Colonic mucosa (tissue), 4 donors: ENCODE measurements around the gene RBFOX2. TPM values are rescaled to one million over a fixed set of nuclear protein-coding genes. Genes with fewer than 3 reads are reported as not detected.
"Not testable (repeated sequence)": the region's sequence is repeated elsewhere in the genome, so short reads cannot be mapped to it uniquely, and the experiment has no call there.

Experiments
- DNase-seq: peaks from one replicate; pipeline ENCODE4 v3.0.0-alpha.2; 2020
- H3K27ac ChIP-seq: fragments of 200-600 bp; one replicate; pipeline ENCODE4 v1.8.0; 2021
- H3K27me3 ChIP-seq: fragments of 200-600 bp; one replicate; pipeline ENCODE4 v1.8.0; 2021
- H3K36me3 ChIP-seq: fragments of 200-600 bp; one replicate; pipeline ENCODE4 v1.8.0; 2021
- H3K4me1 ChIP-seq: fragments of 200-600 bp; one replicate; pipeline ENCODE4 v1.8.0; 2021; ENCODE audit warnings: mild to moderate bottlenecking
- H3K4me3 ChIP-seq: fragments of 200-600 bp; one replicate; pipeline ENCODE4 v1.8.0; 2021
- H3K9ac ChIP-seq, 2 donors: one replicate each; pipeline ENCODE4 v1.7.0; 2013; ENCODE audit warnings: control low read depth in 2 of 2, low read depth in 2 of 2, low read length in 2 of 2
- H3K9me3 ChIP-seq: fragments of 200-600 bp; one replicate; pipeline ENCODE4 v1.8.0; 2021
- intact Hi-C: fragments of 100-400 bp; cut with DNase I; formaldehyde crosslinking; loops from one replicate; pipeline ENCODE4 v1.14.1; 2022
- total RNA-seq, 2 donors: library from RNA; stranded (reverse); fragmentation: NEBNext Ultra II Directional in 1 of 2; extraction: Animal tissue kit (Norgen Biotek cat#: 25700) in 1 of 2; gene quantifications; one replicate each; pipeline ENCODE4 v1.2.1, GENCODE V29; 2021
- TF ChIP-seq, protein P1 (sequence below): fragments of 200-600 bp; IDR thresholded peaks from one replicate; pipeline ENCODE4 v1.8.0; 2022; ENCODE audit warnings: antibody characterized with exemption, mild to moderate bottlenecking
- donor health status: healthy.
- donor health status: DM: no; HTN: no; CAD: no.
- donor health status: DM: no; HTN: no; CAD: no.

The RBFOX2 gene
- total RNA-seq, 2 donors from 2014 or later: 44.4 to 60.2 TPM

DNA sequence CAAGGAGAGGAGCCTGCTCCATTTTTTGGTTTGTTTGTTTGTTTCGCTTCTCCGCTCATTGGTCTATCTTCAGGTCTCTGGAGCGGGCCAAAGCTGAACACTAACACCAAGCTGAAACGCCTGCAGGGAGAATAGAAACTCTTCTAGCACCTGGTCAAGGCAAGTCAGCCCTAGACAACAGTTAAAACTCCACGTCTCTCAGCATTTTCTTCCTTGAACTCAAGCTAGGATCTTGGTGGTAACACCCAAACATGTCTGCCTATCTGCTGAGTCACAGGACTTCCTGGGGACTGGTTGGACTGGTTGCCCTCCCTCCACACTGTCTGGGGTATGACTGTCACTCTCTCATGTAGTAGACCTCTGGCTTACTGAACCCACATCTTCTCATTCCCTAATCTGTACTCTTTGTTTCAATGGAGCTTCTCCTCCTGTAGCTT, 23.9 kb upstream of the RBFOX2 start:
- Histone ChIP-seq H3K4me1 (no peaks in the 10 kb centered on the region), H3K27me3 (no peaks in the 10 kb centered on the region), H3K4me3 (no peak overlapping the region), H3K9me3 (no peaks in the 10 kb centered on the region), H3K27ac (no peak overlapping the region), H3K9ac (no peak overlapping the region), H3K36me3 (no peaks in the 10 kb centered on the region)
- TF ChIP-seq, protein P1, sequence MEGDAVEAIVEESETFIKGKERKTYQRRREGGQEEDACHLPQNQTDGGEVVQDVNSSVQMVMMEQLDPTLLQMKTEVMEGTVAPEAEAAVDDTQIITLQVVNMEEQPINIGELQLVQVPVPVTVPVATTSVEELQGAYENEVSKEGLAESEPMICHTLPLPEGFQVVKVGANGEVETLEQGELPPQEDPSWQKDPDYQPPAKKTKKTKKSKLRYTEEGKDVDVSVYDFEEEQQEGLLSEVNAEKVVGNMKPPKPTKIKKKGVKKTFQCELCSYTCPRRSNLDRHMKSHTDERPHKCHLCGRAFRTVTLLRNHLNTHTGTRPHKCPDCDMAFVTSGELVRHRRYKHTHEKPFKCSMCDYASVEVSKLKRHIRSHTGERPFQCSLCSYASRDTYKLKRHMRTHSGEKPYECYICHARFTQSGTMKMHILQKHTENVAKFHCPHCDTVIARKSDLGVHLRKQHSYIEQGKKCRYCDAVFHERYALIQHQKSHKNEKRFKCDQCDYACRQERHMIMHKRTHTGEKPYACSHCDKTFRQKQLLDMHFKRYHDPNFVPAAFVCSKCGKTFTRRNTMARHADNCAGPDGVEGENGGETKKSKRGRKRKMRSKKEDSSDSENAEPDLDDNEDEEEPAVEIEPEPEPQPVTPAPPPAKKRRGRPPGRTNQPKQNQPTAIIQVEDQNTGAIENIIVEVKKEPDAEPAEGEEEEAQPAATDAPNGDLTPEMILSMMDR: no peak
- DNase-seq: no peak
- intact Hi-C loops: no loop called here

DNA sequence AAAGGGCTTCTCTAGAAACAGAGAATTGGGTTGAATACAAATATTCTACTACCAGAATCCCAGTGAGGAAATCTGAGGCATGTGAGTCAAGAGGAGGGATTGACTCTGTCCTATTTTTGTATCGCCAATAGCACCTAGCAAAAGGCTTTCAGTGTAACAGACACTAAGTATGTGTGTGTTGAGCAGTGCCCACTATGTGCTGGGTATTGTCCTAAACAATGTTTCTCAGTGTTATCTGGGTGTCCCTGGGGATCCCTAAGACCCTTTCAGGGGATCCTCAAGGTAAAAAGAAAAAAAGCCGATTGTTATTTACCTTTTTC, 21.0 kb upstream of the RBFOX2 start:
- DNase-seq: no peak
- intact Hi-C loops: no loop called here
- Histone ChIP-seq H3K27me3 (no peaks in the 10 kb centered on the region), H3K4me1 (no peaks in the 10 kb centered on the region), H3K4me3 (no peak overlapping the region), H3K27ac (no peak overlapping the region), H3K9ac (no peak overlapping the region), H3K36me3 (no peaks in the 10 kb centered on the region), H3K9me3 (no peaks in the 10 kb centered on the region)
- TF ChIP-seq, protein P1: no peak

DNA sequence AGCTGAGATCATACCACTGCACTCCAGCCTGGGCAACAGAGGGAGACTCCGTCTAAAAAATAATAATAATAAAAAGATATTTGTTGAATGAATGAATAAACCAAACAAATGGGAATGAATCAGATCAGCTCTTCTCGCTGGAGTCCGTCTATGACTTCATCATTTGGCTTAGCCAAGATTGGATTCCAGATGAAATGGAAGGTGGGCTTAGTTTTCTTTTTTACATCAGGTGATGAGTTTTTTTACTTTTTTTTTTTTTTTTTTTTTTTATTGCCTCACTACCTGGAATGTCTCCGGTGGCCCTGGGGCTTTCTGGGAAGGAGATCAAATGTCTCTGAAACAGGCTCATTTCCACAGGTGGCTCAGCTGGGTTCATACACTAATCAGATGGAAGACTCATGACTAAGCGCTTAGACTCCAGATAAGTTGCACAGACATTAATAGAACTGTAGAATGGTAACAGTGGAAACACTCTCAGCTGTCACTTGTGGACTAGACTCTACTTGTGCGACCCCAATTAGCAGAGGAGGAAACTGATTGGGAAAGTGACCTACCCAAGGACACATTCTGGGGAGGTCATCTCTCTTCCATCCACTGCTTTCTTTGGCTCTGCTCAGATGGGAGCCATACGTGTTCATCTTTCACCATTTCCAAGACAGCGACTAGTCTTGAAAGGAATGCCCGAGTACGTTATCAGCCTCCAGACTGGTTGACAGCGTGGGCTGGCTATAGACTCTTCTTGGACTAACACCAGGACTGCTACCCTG, 20.5 kb upstream of the RBFOX2 start:
- no peak for DNase-seq
- H3K27ac ChIP-seq: no peak overlapping the region
- H3K4me3 ChIP-seq: no peak overlapping the region
- no peaks in the 10 kb centered on the region for H3K9me3 ChIP-seq
- H3K36me3 ChIP-seq: no peaks in the 10 kb centered on the region
- H3K27me3 ChIP-seq: no peaks in the 10 kb centered on the region
- H3K4me1 ChIP-seq: no peaks in the 10 kb centered on the region
- no peak overlapping the region for H3K9ac ChIP-seq
- intact Hi-C loops: no loop called here
- TF ChIP-seq, protein P1: no peak

DNA sequence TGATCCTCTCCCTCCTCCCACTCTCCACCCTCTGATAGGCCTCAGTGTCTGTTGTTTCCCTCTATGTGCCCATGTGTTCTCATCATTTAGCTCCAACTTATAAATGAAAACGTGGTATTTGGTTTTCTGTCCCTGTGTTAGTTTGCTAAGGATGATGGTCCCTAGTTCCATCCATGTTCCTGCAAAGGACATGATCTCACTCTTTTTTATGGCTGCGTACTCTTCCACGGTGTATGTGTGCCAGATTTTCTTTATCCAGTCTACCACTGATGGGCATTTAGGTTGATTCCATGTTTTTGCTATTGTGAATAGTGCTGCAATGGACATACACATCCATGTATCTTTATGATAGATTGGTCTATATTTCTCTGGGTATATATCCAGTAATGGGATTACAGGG, 15.9 kb upstream of the RBFOX2 start:
- H3K27ac ChIP-seq, H3K4me1 ChIP-seq, intact Hi-C loops, DNase-seq, H3K27me3 ChIP-seq, H3K9ac ChIP-seq, H3K4me3 ChIP-seq, H3K36me3 ChIP-seq, H3K9me3 ChIP-seq: not testable (repeated sequence)

DNA sequence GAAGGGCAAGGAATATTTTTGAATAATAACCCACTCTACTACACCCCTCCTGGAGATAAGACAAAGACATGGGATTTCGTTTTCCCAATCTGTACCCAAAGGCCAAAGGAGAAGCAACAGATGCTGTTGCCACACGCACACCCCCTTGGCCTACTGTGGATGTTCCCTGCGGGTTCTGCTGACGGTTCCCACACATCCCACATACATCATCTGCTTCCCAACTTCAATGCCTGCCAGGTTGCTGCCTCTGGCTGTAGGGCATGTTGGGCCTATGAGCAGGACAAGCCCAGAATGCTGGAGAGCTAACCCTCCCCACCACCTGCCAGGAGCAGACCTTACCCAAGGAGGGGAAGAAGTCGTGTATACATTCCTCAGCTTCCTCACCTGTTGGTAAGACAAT, 13.6 kb upstream of the RBFOX2 start:
- intact Hi-C loops: no loop called here
- no peaks in the 10 kb centered on the region for H3K4me1 ChIP-seq
- no peak overlapping the region for H3K27ac ChIP-seq
- DNase-seq: no peak
- TF ChIP-seq, protein P1: no peak
- no peaks in the 10 kb centered on the region for H3K36me3 ChIP-seq
- H3K27me3 ChIP-seq: no peaks in the 10 kb centered on the region
- no peaks in the 10 kb centered on the region for H3K9me3 ChIP-seq
- no peak overlapping the region for H3K9ac ChIP-seq
- H3K4me3 ChIP-seq: no peak overlapping the region

DNA sequence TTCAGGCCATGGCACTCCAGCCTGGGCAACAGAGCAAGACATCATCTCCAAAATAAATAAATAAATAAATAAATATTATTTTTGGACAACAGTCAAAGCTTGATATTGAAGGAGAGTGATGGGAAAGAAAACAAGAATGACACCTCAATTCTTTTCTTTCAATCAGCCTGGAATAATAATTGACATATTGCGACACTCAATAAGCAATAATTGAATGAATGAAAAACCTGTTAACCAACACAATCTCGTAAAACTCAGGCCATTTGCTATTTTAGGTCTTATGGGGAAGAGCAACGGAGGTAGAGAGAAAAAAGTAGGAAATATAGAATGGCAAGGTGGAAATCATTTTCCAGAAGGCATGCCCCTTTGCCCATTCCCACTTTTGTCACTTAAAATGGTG, 10.5 kb upstream of the RBFOX2 start:
- no peak for DNase-seq
- H3K4me3 ChIP-seq: no peak overlapping the region
- intact Hi-C loops: no loop called here
- H3K27me3 ChIP-seq: no peaks in the 10 kb centered on the region
- H3K27ac ChIP-seq: no peak overlapping the region
- H3K36me3 ChIP-seq: no peaks in the 10 kb centered on the region
- no peaks in the 10 kb centered on the region for H3K9me3 ChIP-seq
- H3K9ac ChIP-seq: no peak overlapping the region
- TF ChIP-seq, protein P1: no peak
- no peaks in the 10 kb centered on the region for H3K4me1 ChIP-seq
